HEK293T (cell line): ENCODE measurements around the gene IL1RAPL1.

Source experiments
- CTCF ChIA-PET: fragments of 350-600 bp; formaldehyde crosslinking; extraction: SDS; loops from one replicate; lab custom pipeline; 2021; ENCODE audit warnings: antibody characterized with exemption, inconsistent platforms; lab: Yijun Ruan, JAX
- POLR2A ChIA-PET: fragments of 350-600 bp; formaldehyde crosslinking; extraction: SDS; loops from one replicate; lab custom pipeline; 2020; ENCODE audit warnings: antibody characterized with exemption, inconsistent platforms; lab: Yijun Ruan, JAX
- DNase-seq: peaks from one replicate; pipeline ENCODE4 v3.0.0; 2012; ENCODE audit warnings: mixed read lengths; ENCODE audit errors: extremely low spot score
- ARNT ChIP-seq: fragments of 450-650 bp; IDR thresholded peaks from 2 replicates; pipeline ENCODE4 v1.6.1; 2017; ENCODE audit warnings: mild to moderate bottlenecking
- BHLHE40 ChIP-seq: fragments of 450-650 bp; IDR thresholded peaks from 2 replicates; pipeline ENCODE4 v1.6.1; 2016; ENCODE audit warnings: mild to moderate bottlenecking, moderate library complexity, borderline replicate concordance
- CTBP1 ChIP-seq: fragments of 450-650 bp; IDR thresholded peaks from 2 replicates; pipeline ENCODE4 v1.6.1; 2016; ENCODE audit warnings: borderline replicate concordance
- ELF4 ChIP-seq: fragments of 450-650 bp; IDR thresholded peaks from 2 replicates; pipeline ENCODE4 v1.6.1; 2017; ENCODE audit warnings: antibody characterized with exemption
- FOXA1 ChIP-seq: fragments of 450-650 bp; IDR thresholded peaks from 2 replicates; pipeline ENCODE4 v1.6.1; 2016; ENCODE audit warnings: mild to moderate bottlenecking
- FOXK2 ChIP-seq: fragments of 450-650 bp; IDR thresholded peaks from 2 replicates; pipeline ENCODE4 v1.6.1; 2016; ENCODE audit warnings: mild to moderate bottlenecking
- FOXM1 ChIP-seq: fragments of 450-650 bp; IDR thresholded peaks from 2 replicates; pipeline ENCODE4 v1.6.1; 2017; ENCODE audit warnings: mild to moderate bottlenecking, borderline replicate concordance
- HDGF ChIP-seq: fragments of 450-650 bp; IDR thresholded peaks from 2 replicates; pipeline ENCODE4 v1.6.1; 2017; ENCODE audit warnings: antibody characterized with exemption, borderline replicate concordance
- L3MBTL2 ChIP-seq: fragments of 450-650 bp; conservative IDR thresholded peaks from 2 replicates; pipeline ENCODE4 v1.6.1; 2016; ENCODE audit warnings: mild to moderate bottlenecking
- LEF1 ChIP-seq: fragments of 450-650 bp; IDR thresholded peaks from 2 replicates; pipeline ENCODE4 v1.6.1; 2017; ENCODE audit warnings: mild to moderate bottlenecking, borderline replicate concordance
- NFRKB ChIP-seq: fragments of 450-650 bp; IDR thresholded peaks from 2 replicates; pipeline ENCODE4 v1.6.1; 2016; ENCODE audit warnings: mild to moderate bottlenecking, moderate library complexity
- PKNOX1 ChIP-seq: fragments of 450-650 bp; IDR thresholded peaks from 2 replicates; pipeline ENCODE4 v1.6.1; 2016
- SP1 ChIP-seq: fragments of 450-650 bp; IDR thresholded peaks from 2 replicates; pipeline ENCODE4 v1.6.1; 2017
- SUZ12 ChIP-seq: fragments of 450-650 bp; IDR thresholded peaks from 2 replicates; pipeline ENCODE4 v1.6.1; 2016; ENCODE audit warnings: mild to moderate bottlenecking
- TARDBP ChIP-seq: fragments of 450-650 bp; IDR thresholded peaks from 2 replicates; pipeline ENCODE4 v1.6.1; 2016
- ZNF384 ChIP-seq: fragments of 450-650 bp; IDR thresholded peaks from 2 replicates; pipeline ENCODE4 v1.6.1; 2016

The IL1RAPL1 gene

DNA sequence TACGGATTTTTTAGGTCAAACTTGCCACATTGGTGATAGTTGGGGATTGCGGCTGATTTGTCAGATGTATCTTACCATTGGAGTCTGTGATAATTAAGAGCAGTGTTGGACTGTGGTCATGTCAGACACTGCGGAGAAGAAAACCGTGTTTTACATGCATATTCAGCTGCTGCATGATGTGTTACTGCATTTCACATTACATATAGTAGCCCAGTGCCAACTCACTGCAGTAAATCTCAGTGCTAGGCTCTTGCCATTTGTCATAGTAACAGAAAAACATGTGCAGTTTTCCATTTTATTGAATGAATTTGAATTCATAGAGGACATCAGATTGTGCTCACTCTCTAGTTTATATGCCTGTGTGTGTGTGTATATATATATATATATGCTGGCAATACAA lies 543.7 kb downstream of the IL1RAPL1 start:
- CTCF ChIA-PET = no interaction called here
- no peak for TF ChIP-seq ZNF384
- TF ChIP-seq NFRKB = no peak
- TF ChIP-seq PKNOX1 = no peak
- no peak for TF ChIP-seq CTBP1
- TF ChIP-seq HDGF = no peak
- no peak for TF ChIP-seq ARNT

GRCh38 chrX:29136904-29137303 lies 549.7 kb downstream of the IL1RAPL1 start:
- no peak for DNase-seq
- TF ChIP-seq ELF4 = no peak
- no peak for TF ChIP-seq HDGF
- no peak for TF ChIP-seq FOXK2
- no peak for TF ChIP-seq SUZ12
- TF ChIP-seq NFRKB = no peak
- TF ChIP-seq TARDBP = no peak
- TF ChIP-seq L3MBTL2 = no peak
- TF ChIP-seq LEF1 = no peak
- TF ChIP-seq PKNOX1 = no peak
- no peak for TF ChIP-seq CTBP1
- TF ChIP-seq ARNT = no peak
- no peak for TF ChIP-seq ZNF384
- TF ChIP-seq FOXM1 = no peak
- no peak for TF ChIP-seq SP1
- TF ChIP-seq FOXA1 = no peak
- no peak for TF ChIP-seq BHLHE40
- ChIA-PET CTCF (no interaction called here), POLR2A (no interaction called here)

More for the DNA sequence above, 543.7 kb downstream of the IL1RAPL1 start:
- POLR2A ChIA-PET = no interaction called here
- no peak for DNase-seq

GRCh38 chrX:29138003-29138402 lies 550.8 kb downstream of the IL1RAPL1 start:
- no peak for DNase-seq
- TF ChIP-seq SP1 (no peak), CTBP1 (no peak), ZNF384 (no peak), SUZ12 (no peak), PKNOX1 (no peak), FOXA1 (no peak), FOXM1 (no peak), HDGF (no peak), BHLHE40 (no peak), L3MBTL2 (no peak), ARNT (no peak), LEF1 (no peak), NFRKB (no peak), TARDBP (no peak)
- CTCF ChIA-PET = no interaction called here
- POLR2A ChIA-PET = no interaction called here

- ChIA-PET POLR2A (no interaction called here), CTCF (no interaction called here)
- no peak for DNase-seq
- TF ChIP-seq CTBP1 = no peak
- no peak for TF ChIP-seq NFRKB
- TF ChIP-seq LEF1 = no peak
- TF ChIP-seq ARNT = no peak
- no peak for TF ChIP-seq TARDBP
- no peak for TF ChIP-seq FOXM1
- no peak for TF ChIP-seq FOXK2
- TF ChIP-seq ZNF384 = no peak
- TF ChIP-seq SP1 = no peak
- no peak for TF ChIP-seq PKNOX1
- TF ChIP-seq L3MBTL2 = no peak
- TF ChIP-seq SUZ12 = no peak
- no peak for TF ChIP-seq BHLHE40
- no peak for TF ChIP-seq HDGF
- TF ChIP-seq ELF4 = no peak
- TF ChIP-seq FOXA1 = no peak
Measured at GRCh38 chrX:29143356-29143755, 556.1 kb downstream of the IL1RAPL1 start.

- POLR2A ChIA-PET = no interaction called here
- CTCF ChIA-PET = no interaction called here
- no peak for DNase-seq
- TF ChIP-seq ZNF384 = no peak
- TF ChIP-seq SP1 = no peak
- no peak for TF ChIP-seq FOXM1
- no peak for TF ChIP-seq ARNT
- no peak for TF ChIP-seq LEF1
- no peak for TF ChIP-seq SUZ12
- TF ChIP-seq PKNOX1 = no peak
- TF ChIP-seq BHLHE40 = no peak
- no peak for TF ChIP-seq FOXK2
- TF ChIP-seq CTBP1 = no peak
- TF ChIP-seq L3MBTL2 = no peak
- no peak for TF ChIP-seq ELF4
- TF ChIP-seq NFRKB = no peak
- TF ChIP-seq TARDBP = no peak
- no peak for TF ChIP-seq FOXA1
- TF ChIP-seq HDGF = no peak
Measured at GRCh38 chrX:29143756-29144155, 556.5 kb downstream of the IL1RAPL1 start.
